Left lung (tissue), 10 donors: ENCODE results near the gene ABTB2. TPM values are rescaled to one million over a fixed set of nuclear protein-coding genes. Genes with fewer than 3 reads are reported as not detected.

Experiments
- ATAC-seq: fragments of 200-7000 bp; cut with Tn5 transposase; one replicate; pipeline ENCODE4 v1.9.1; 2020; ENCODE audit warnings: moderate library complexity
- DNase-seq, 4 donors: peaks; one replicate each; pipeline ENCODE4 v3.0.0-alpha.2; 2013 to 2020
- H3K27ac ChIP-seq, 2 donors: fragments of 200-600 bp; sonication (generic) in 1 of 2; one replicate each; pipeline versions ENCODE4 v1.5.0 to v1.8.0; 2020 to 2021
- H3K27me3 ChIP-seq, 2 donors: fragments of 200-600 bp; sonication (generic) in 1 of 2; one replicate each; pipeline versions ENCODE4 v1.5.0 to v1.8.0; 2020 to 2021
- H3K36me3 ChIP-seq, 2 donors: fragments of 200-600 bp; sonication (generic) in 1 of 2; one replicate each; pipeline versions ENCODE4 v1.5.0 to v1.8.0; 2020 to 2021
- H3K4me1 ChIP-seq, 2 donors: fragments of 200-600 bp; one replicate each; pipeline ENCODE4 v1.8.0; 2021
- H3K4me3 ChIP-seq, 2 donors: fragments of 200-600 bp; sonication (generic) in 1 of 2; one replicate each; pipeline versions ENCODE4 v1.5.0 to v1.8.0; 2020 to 2021; ENCODE audit warnings: mild to moderate bottlenecking in 1 of 2
- H3K9me3 ChIP-seq, 2 donors: fragments of 200-600 bp; sonication (generic) in 1 of 2; one replicate each; pipeline versions ENCODE4 v1.5.0 to v1.8.0; 2020 to 2021
- CTCF ChIP-seq, 2 donors: fragments of 200-600 bp; sonication (generic) in 1 of 2; IDR thresholded peaks; one replicate each; pipeline versions ENCODE4 v1.5.0 to v1.8.0; 2021; ENCODE audit warnings: antibody characterized with exemption in 2 of 2
- intact Hi-C, 2 donors: fragments of 100-400 bp; cut with DNase I; formaldehyde crosslinking; loops; one replicate each; pipeline versions ENCODE4 v1.11.2 to v1.14.2; 2022
- polyA plus RNA-seq, 6 donors: library from polyadenylated mRNA; unstranded; fragments of 120-200 nt; gene quantifications; one replicate each; pipeline ENCODE4 v1.2.1, GENCODE V29; 2013; ENCODE audit not compliant: insufficient read length in 6 of 6
- total RNA-seq, 2 donors: library from RNA; stranded (reverse); fragmentation: NEBNext Ultra II Directional; extraction: Animal tissue kit (Norgen Biotek cat#: 25700); gene quantifications; one replicate each; pipeline ENCODE4 v1.2.1, GENCODE V29; 2021
- donor health status: DM: no; HTN: yes; CAD: no.
- donor health status: DM: no; HTN: no; CAD: no.

ABTB2 gene
- total and polyA plus RNA-seq, 8 donors: 2.4 to 6.9 (median 4.8) TPM

GRCh38 chr11:34343153-34343552 lies 14.7 kb downstream of the ABTB2 start:
- Histone ChIP-seq H3K4me3 (no peak overlapping the region), H3K4me1 (peaks cover 6 to 40% of the 10 kb centered on the region in 2 donors), H3K27me3 (no peaks in the 10 kb centered on the region), H3K36me3 (no peaks in the 10 kb centered on the region), H3K9me3 (no peaks in the 10 kb centered on the region), H3K27ac (no peak overlapping the region)
- no peak for DNase-seq
- intact Hi-C loops: no loop called here
- no peak for TF ChIP-seq CTCF (IDR thresholded peaks at IDR 0.05)
- no peak for ATAC-seq

- intact Hi-C loops: no loop called here
- no peaks in the 10 kb centered on the region for H3K9me3 ChIP-seq
- DNase-seq (no peak), ATAC-seq (peak; percentile 12)
- H3K36me3 ChIP-seq: no peaks in the 10 kb centered on the region
- no peak overlapping the region for H3K27ac ChIP-seq
- no peak for TF ChIP-seq CTCF (IDR thresholded peaks at IDR 0.05)
- no peak overlapping the region for H3K4me3 ChIP-seq
- no peaks in the 10 kb centered on the region for H3K27me3 ChIP-seq
- H3K4me1 ChIP-seq: peaks cover 6 to 41% of the 10 kb centered on the region in 2 donors
Measured at GRCh38 chr11:34341931-34342533, 15.8 kb downstream of the ABTB2 start.

DNA sequence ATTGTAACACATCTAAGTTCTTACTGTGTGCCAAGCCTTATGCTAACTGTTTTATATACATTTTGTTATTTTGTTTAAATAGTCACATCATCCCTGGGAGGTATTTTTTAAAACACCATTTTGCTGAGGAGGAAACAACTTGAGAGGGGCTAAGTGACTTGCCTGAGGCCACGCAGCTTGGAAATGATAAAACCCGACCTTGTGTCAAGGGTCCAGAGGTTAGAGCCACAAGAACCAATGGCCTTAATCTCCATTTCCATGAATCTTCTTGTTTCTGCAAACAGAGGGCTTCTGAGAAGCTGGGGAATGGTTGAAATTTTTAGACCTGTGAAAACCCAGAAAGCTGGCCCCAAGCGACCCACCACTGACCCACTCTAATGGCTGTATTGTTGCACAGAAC lies 16.7 kb downstream of the ABTB2 start:
- ATAC-seq (no peak), DNase-seq (no peak)
- H3K27ac ChIP-seq: no peak overlapping the region
- H3K9me3 ChIP-seq: no peaks in the 10 kb centered on the region
- intact Hi-C loops: no loop called here
- no peak for TF ChIP-seq CTCF (IDR thresholded peaks at IDR 0.05)
- H3K4me1 ChIP-seq: peaks cover 6 to 40% of the 10 kb centered on the region in 2 donors
- no peak overlapping the region for H3K4me3 ChIP-seq
- no peaks in the 10 kb centered on the region for H3K36me3 ChIP-seq
- no peaks in the 10 kb centered on the region for H3K27me3 ChIP-seq

DNA sequence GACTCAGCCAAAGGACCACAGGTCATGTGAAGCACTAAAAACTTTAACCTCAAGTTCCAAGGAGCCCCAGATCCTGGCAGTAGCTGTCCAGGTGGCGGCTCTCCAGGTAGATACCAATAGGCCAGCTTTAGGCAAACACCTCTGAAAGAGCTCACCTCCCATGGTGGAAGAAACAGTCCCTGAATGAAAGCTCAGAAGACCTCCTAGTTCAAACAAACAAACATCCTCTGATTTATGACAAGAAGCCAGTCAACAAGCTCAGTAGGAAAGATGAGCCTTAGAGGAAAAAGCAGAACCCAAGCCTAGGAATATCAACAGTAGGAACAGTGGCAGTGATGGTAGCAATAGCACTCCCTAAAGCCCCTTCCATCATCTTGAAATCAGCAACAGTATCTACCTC lies 17.2 kb downstream of the ABTB2 start:
- no peak for ATAC-seq
- intact Hi-C loops: no loop called here
- Histone ChIP-seq H3K9me3 (no peaks in the 10 kb centered on the region), H3K27me3 (no peaks in the 10 kb centered on the region), H3K4me1 (peaks cover 6 to 36% of the 10 kb centered on the region in 2 donors), H3K27ac (no peak overlapping the region), H3K4me3 (no peak overlapping the region), H3K36me3 (no peaks in the 10 kb centered on the region)
- no peak for DNase-seq
- no peak for TF ChIP-seq CTCF (IDR thresholded peaks at IDR 0.05)

DNA sequence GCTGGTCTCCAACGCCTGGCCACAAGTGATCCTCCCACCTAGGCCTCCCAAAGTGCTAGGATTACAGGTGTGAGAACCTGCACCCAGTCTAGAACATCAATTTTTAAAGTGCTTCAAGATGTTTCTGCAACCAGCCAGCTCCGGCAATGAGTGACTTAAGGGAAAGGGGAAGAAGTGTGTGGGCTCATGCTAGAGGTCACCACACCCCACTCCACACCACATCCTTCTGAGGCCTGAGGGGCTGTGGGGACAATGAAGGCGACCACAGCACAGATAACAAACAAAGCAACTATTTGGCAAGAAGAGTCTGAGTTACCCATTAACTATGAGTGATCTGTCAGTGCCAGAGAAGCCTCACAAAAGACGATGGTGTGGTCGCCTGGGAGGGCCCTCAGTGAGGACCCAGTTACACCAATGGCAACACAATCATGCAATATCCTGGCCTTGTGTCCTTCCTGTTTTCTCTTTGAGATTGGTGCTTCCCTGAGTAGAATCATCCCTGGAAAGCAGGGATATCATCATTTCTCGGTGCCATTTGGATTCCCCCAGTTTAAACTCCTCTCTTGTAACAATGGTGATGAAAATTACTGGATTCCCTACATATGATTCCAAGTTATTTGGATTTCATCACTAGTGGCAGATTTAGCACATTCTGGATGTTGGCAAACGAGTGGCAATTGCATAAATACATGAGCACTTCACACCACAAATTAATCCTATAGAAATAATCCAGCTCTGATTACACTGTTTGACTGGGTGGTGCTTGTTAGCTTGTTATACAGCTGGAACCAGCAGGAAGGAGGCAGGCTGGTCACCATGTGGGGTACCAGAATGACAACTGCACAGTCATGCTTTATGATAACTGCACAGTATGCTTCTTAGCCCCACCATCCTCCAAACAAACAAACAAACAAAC lies 18.4 kb downstream of the ABTB2 start:
- ATAC-seq (peak; percentile 51), DNase-seq (no peak)
- TF ChIP-seq CTCF (IDR thresholded peaks at IDR 0.05): no peak
- Histone ChIP-seq H3K4me1 (peaks cover 0 to 29% of the 10 kb centered on the region in 2 donors), H3K4me3 (no peak overlapping the region), H3K27ac (peak overlapping the region in 1 of 2 donors; percentile 24), H3K27me3 (no peaks in the 10 kb centered on the region), H3K9me3 (no peaks in the 10 kb centered on the region), H3K36me3 (no peaks in the 10 kb centered on the region)
- intact Hi-C loops: no loop called here
